ENCODE data around the gene HNRNPA0.

- TF ChIP-seq POLR2A (IDR thresholded peaks at IDR 0.05; ENCODE audit: low read depth, low read length): no peak
- TF ChIP-seq POLR2AphosphoS5 (IDR thresholded peaks at IDR 0.05; ENCODE audit: low read depth, low read length): no peak
- TF ChIP-seq TAF1 (IDR thresholded peaks at IDR 0.05; ENCODE audit: borderline replicate concordance, low read depth, low read length): no peak
Observed at GRCh38 chr5:137718611-137719010, 35.6 kb downstream of the HNRNPA0 start.

All from GM12892 (cell line).